Neural cell (in vitro differentiated cells): ENCODE measurements around the gene RELA.

ENCODE experiments used
- CTCF ChIP-seq: fragments of 450-650 bp; IDR thresholded peaks from 2 replicates; pipeline ENCODE4 v1.5.1; 2014; ENCODE audit warnings: antibody characterized with exemption, mild to moderate bottlenecking, moderate library complexity; ENCODE audit not compliant: poor library complexity, severe bottlenecking
- POLR2AphosphoS5 ChIP-seq: IDR thresholded peaks from 2 replicates; pipeline ENCODE4 v1.6.1; 2012

GRCh38 chr11:65633390-65634108 is 29.2 kb downstream of the RELA start:
- no peak for TF ChIP-seq CTCF
- TF ChIP-seq POLR2AphosphoS5, result no peak
